ENCODE data around the gene FBN3. TPM values are rescaled to one million over a fixed set of nuclear protein-coding genes. Genes with fewer than 3 reads are reported as not detected.

Gene FBN3
- total RNA-seq, 1 donor from 2014 or later: 0.02 TPM

- intact Hi-C loops (cut with micrococcal nuclease): no loop called here
Observed at GRCh38 chr19:8093740-8094139, 55.7 kb downstream of the FBN3 start.

GRCh38 chr19:8090950-8091349 lies 58.4 kb downstream of the FBN3 start:
- intact Hi-C loops (cut with micrococcal nuclease): no loop called here

- intact Hi-C loops (cut with micrococcal nuclease): no loop called here
Observed at GRCh38 chr19:8089664-8090601, 59.5 kb downstream of the FBN3 start.

GRCh38 chr19:8088752-8089663 lies 60.4 kb downstream of the FBN3 start:
- intact Hi-C loops (cut with micrococcal nuclease): no loop called here

- intact Hi-C loops (cut with micrococcal nuclease): no loop called here
Observed at GRCh38 chr19:8087876-8088275, 61.5 kb downstream of the FBN3 start.

GRCh38 chr19:8086849-8087248 lies 62.5 kb downstream of the FBN3 start:
- intact Hi-C loops (cut with micrococcal nuclease): no loop called here

- intact Hi-C loops (cut with micrococcal nuclease): no loop called here
Observed at GRCh38 chr19:8085598-8086408, 63.6 kb downstream of the FBN3 start.

- intact Hi-C loops (cut with micrococcal nuclease): no loop called here
Observed at GRCh38 chr19:8084152-8084551, 65.2 kb downstream of the FBN3 start.

- intact Hi-C loops (cut with micrococcal nuclease): no loop called here
Observed at GRCh38 chr19:8083141-8083540, 66.3 kb downstream of the FBN3 start.

GRCh38 chr19:8081569-8082550 lies 67.5 kb downstream of the FBN3 start:
- intact Hi-C loops (cut with micrococcal nuclease): no loop called here

- intact Hi-C loops (cut with micrococcal nuclease): no loop called here
Observed at GRCh38 chr19:8080832-8081231, 68.6 kb downstream of the FBN3 start.

GRCh38 chr19:8079988-8080387 lies 69.4 kb downstream of the FBN3 start:
- intact Hi-C loops (cut with micrococcal nuclease): no loop called here

- intact Hi-C loops (cut with micrococcal nuclease): no loop called here
Observed at GRCh38 chr19:8075158-8076074, 74.0 kb downstream of the FBN3 start.

GRCh38 chr19:8074501-8074900 lies 74.9 kb downstream of the FBN3 start:
- intact Hi-C loops (cut with micrococcal nuclease): no loop called here

GRCh38 chr19:8071912-8072311 lies 77.5 kb downstream of the FBN3 start:
- intact Hi-C loops (cut with micrococcal nuclease): no loop called here

GRCh38 chr19:8069096-8069973 lies 80.1 kb downstream of the FBN3 start:
- intact Hi-C loops (cut with micrococcal nuclease): loop anchor here (1.0 kb wide), 1 partner anchor 126 kb away; the partner anchor contains the start of gene TIMM44

- intact Hi-C loops (cut with micrococcal nuclease): no loop called here
Observed at GRCh38 chr19:8065875-8066261, 83.5 kb downstream of the FBN3 start.

Measured in T-helper 1 cell treated with Interleukin-12 subunit alpha and Interleukin-12 subunit beta and Interleukin-4 antibody, amounts not matched to agents 30 ng/mL and 1 ng/mL, for 36 hours (primary cell).